ENCODE measurements around the gene RMRP. TPM values are rescaled to one million over a fixed set of nuclear protein-coding genes. Genes with fewer than 3 reads are reported as not detected.

Gene RMRP
- total RNA-seq, 1 donor from 2014 or later: 21,148 TPM

DNA sequence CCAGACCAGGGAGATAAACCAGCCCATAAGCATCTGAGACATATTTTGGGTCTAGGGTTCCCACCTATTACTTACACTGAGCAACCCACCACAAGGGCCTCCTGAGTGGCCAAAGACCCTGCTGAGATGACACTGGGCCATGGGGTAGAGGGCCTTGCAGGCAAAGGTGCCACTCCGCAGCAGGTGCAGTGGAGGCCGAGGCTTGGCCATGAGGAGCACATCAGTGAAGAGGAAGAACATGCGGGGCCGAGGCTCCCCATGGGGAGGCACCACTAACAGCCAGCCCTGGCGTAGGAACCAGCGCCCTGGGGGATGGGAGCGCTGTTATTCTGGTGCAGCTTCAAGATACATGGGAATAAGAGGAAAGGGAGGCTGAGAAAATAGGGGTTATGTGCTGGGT is 4.6 kb upstream of the RMRP start:
- peaks cover 3% of the 10 kb centered on the region for H3K27me3 Mint-ChIP-seq (ENCODE audit: low read depth)
- peaks cover 43% of the 10 kb centered on the region for H3K4me1 Mint-ChIP-seq
- no peaks in the 10 kb centered on the region for H3K9me3 Mint-ChIP-seq
- no peak for DNase-seq (ENCODE audit: low spot score in 2 of 2, unreplicated experiment in 2 of 2)
- H3K4me3 Mint-ChIP-seq: no peak overlapping the region
- TF ChIP-seq, protein P1, sequence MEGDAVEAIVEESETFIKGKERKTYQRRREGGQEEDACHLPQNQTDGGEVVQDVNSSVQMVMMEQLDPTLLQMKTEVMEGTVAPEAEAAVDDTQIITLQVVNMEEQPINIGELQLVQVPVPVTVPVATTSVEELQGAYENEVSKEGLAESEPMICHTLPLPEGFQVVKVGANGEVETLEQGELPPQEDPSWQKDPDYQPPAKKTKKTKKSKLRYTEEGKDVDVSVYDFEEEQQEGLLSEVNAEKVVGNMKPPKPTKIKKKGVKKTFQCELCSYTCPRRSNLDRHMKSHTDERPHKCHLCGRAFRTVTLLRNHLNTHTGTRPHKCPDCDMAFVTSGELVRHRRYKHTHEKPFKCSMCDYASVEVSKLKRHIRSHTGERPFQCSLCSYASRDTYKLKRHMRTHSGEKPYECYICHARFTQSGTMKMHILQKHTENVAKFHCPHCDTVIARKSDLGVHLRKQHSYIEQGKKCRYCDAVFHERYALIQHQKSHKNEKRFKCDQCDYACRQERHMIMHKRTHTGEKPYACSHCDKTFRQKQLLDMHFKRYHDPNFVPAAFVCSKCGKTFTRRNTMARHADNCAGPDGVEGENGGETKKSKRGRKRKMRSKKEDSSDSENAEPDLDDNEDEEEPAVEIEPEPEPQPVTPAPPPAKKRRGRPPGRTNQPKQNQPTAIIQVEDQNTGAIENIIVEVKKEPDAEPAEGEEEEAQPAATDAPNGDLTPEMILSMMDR (IDR thresholded peaks at IDR 0.05; ENCODE audit: unreplicated experiment): no peak
- H3K27ac Mint-ChIP-seq: peak overlapping the region; percentile 3
- peaks cover 3% of the 10 kb centered on the region for H3K36me3 Mint-ChIP-seq

GRCh38 chr9:35661756-35662350 is 4.0 kb upstream of the RMRP start:
- Mint-ChIP-seq H3K27ac (peak overlapping the region; percentile 29), H3K27me3 (ENCODE audit: low read depth) (peaks cover 3% of the 10 kb centered on the region), H3K36me3 (peaks cover 3% of the 10 kb centered on the region), H3K4me3 (no peak overlapping the region), H3K9me3 (no peaks in the 10 kb centered on the region), H3K4me1 (peaks cover 47% of the 10 kb centered on the region)
- TF ChIP-seq, protein P1 (IDR thresholded peaks at IDR 0.05; ENCODE audit: unreplicated experiment): no peak
- no peak for DNase-seq (ENCODE audit: low spot score in 2 of 2, unreplicated experiment in 2 of 2)

DNA sequence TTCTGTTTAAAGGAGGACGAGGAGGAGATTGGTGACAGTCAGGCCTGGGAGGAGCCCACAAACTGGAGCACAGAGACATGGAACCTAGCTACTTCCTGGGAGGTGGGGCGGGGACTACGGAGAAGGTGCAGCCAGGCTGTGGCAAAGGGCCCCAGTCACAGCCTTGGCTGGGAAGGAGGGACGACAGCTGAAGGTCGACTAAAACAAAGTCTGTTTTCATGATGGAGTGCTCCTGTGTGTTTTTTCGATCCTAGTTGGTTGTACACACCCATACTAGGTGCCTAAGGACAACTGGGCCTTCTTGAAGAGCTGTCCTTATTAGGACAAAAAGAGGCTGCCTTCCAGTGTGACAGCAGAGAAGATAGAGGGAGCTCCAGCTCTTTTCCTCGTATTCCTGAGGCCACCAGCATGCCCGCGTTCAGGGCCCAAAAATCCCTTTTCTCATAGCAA is 3.2 kb upstream of the RMRP start:
- DNase-seq (ENCODE audit: low spot score in 2 of 2, unreplicated experiment in 2 of 2): no peak
- Mint-ChIP-seq H3K9me3 (no peaks in the 10 kb centered on the region), H3K27me3 (ENCODE audit: low read depth) (peaks cover 3% of the 10 kb centered on the region), H3K4me3 (no peak overlapping the region), H3K27ac (peak overlapping the region; percentile 59), H3K36me3 (peaks cover 3% of the 10 kb centered on the region), H3K4me1 (peaks cover 48% of the 10 kb centered on the region)
- TF ChIP-seq, protein P1 (IDR thresholded peaks at IDR 0.05; ENCODE audit: unreplicated experiment): no peak

DNA sequence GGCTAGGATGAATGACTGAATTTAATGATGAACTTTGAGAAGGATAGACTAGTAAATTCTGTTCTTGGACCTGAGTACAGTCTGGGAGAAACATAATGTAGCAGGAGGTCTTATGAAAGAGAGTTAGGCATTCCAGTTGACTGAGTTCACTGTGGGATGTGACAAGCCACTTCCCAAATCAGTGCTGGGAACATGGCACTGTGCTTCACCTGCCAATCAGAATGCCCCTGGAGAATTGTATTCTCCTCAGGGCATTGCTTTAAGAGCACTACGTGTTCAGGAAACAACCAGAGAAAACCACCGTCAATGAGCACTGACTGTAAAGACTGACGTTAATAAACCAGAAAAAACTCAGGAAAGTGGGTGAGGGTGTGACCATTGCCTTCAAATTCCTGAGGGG is 1.5 kb upstream of the RMRP start:
- H3K9me3 Mint-ChIP-seq: no peaks in the 10 kb centered on the region
- peak overlapping the region; percentile 76 for H3K4me3 Mint-ChIP-seq
- H3K4me1 Mint-ChIP-seq: peaks cover 35% of the 10 kb centered on the region
- peaks cover 3% of the 10 kb centered on the region for H3K36me3 Mint-ChIP-seq
- peaks cover 3% of the 10 kb centered on the region for H3K27me3 Mint-ChIP-seq (ENCODE audit: low read depth)
- TF ChIP-seq, protein P1 (IDR thresholded peaks at IDR 0.05; ENCODE audit: unreplicated experiment): no peak
- DNase-seq (ENCODE audit: low spot score in 2 of 2, unreplicated experiment in 2 of 2): no peak
- peak overlapping the region; percentile 98 for H3K27ac Mint-ChIP-seq

DNA sequence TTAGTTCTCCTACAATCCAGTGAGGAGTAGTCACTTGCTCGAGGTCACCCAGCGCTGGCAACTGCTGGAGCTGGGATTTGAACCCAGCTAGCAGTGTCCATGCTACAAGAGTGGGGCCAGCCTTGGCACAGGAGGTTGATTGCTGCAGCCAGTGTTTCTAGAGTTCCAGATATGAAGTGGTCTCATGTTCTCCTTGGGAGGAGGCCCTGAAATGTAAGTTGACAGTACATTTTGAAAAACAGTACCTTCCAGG is 1.1 kb upstream of the RMRP start:
- no peaks in the 10 kb centered on the region for H3K9me3 Mint-ChIP-seq
- H3K4me3 Mint-ChIP-seq: peak overlapping the region; percentile 76
- peaks cover 3% of the 10 kb centered on the region for H3K36me3 Mint-ChIP-seq
- H3K27ac Mint-ChIP-seq: peak overlapping the region; percentile 98
- no peak for DNase-seq (ENCODE audit: low spot score in 2 of 2, unreplicated experiment in 2 of 2)
- peaks cover 31% of the 10 kb centered on the region for H3K4me1 Mint-ChIP-seq
- peaks cover 3% of the 10 kb centered on the region for H3K27me3 Mint-ChIP-seq (ENCODE audit: low read depth)
- TF ChIP-seq, protein P1 (IDR thresholded peaks at IDR 0.05; ENCODE audit: unreplicated experiment): no peak

All from mesothelial cell of epicardium (in vitro differentiated cells).